Trophoblast cell (in vitro differentiated cells and primary cell): Measurements from ENCODE around the gene LDLRAD4.

ENCODE experiments used
- DNase-seq, 2 donors: peaks; one replicate each; pipeline ENCODE4 v3.0.0-alpha.2; 2016
- H2AFZ ChIP-seq: 2 replicates; pipeline ENCODE4 v1.6.1; 2013; ENCODE audit warnings: low read length, moderate library complexity, mild to moderate bottlenecking; ENCODE audit not compliant: insufficient read depth, poor library complexity
- H2AK5ac ChIP-seq: 2 replicates; pipeline ENCODE4 v1.6.1; 2013; ENCODE audit warnings: mild to moderate bottlenecking, low read length
- H2BK120ac ChIP-seq: 2 replicates; pipeline ENCODE4 v1.6.1; 2013; ENCODE audit warnings: low read length, mild to moderate bottlenecking, moderate library complexity; ENCODE audit not compliant: insufficient read depth, poor library complexity
- H2BK12ac ChIP-seq: 2 replicates; pipeline ENCODE4 v1.6.1; 2013; ENCODE audit warnings: mild to moderate bottlenecking, low read length, moderate library complexity
- H2BK5ac ChIP-seq: 2 replicates; pipeline ENCODE4 v1.6.1; 2013; ENCODE audit warnings: low read length, low read depth, moderate library complexity, mild to moderate bottlenecking; ENCODE audit not compliant: poor library complexity
- H3K14ac ChIP-seq: 2 replicates; pipeline ENCODE4 v1.6.1; 2013; ENCODE audit warnings: mild to moderate bottlenecking, low read length
- H3K18ac ChIP-seq: 2 replicates; pipeline ENCODE4 v1.6.1; 2013; ENCODE audit warnings: mild to moderate bottlenecking, low read length
- H3K23ac ChIP-seq: 2 replicates; pipeline ENCODE4 v1.6.1; 2013; ENCODE audit warnings: low read length
- H3K27ac ChIP-seq: 2 replicates; pipeline ENCODE4 v1.5.1; 2013; ENCODE audit warnings: low read depth, mild to moderate bottlenecking, inconsistent platforms, low read length, moderate library complexity
- H3K27me3 ChIP-seq: 2 replicates; pipeline ENCODE4 v1.6.1; 2013; ENCODE audit warnings: inconsistent platforms, mild to moderate bottlenecking, low read length, moderate library complexity; ENCODE audit not compliant: insufficient read depth
- H3K36me3 ChIP-seq, 2 experiments: 1 replicate in 1 of 2; 2 replicates in 1 of 2; pipeline ENCODE4 v1.6.1; 2013; ENCODE audit warnings: low read length in 2 of 2, mild to moderate bottlenecking in 2 of 2, moderate library complexity in 1 of 2; ENCODE audit not compliant: insufficient read depth in 2 of 2, control insufficient read depth in 1 of 2
- H3K4ac ChIP-seq: 2 replicates; pipeline ENCODE4 v1.6.1; 2013; ENCODE audit warnings: low read depth, mild to moderate bottlenecking, low read length, moderate library complexity
- H3K4me1 ChIP-seq, 2 experiments: 1 replicate in 1 of 2; 2 replicates in 1 of 2; pipeline ENCODE4 v1.6.1; 2013; ENCODE audit warnings: low read length in 2 of 2, mild to moderate bottlenecking in 2 of 2, moderate library complexity in 1 of 2; ENCODE audit not compliant: insufficient read depth in 2 of 2, control insufficient read depth in 1 of 2
- H3K4me2 ChIP-seq: 2 replicates; pipeline ENCODE4 v1.6.1; 2013; ENCODE audit warnings: inconsistent platforms, mild to moderate bottlenecking, low read length, moderate library complexity
- H3K4me3 ChIP-seq: 2 replicates; pipeline ENCODE4 v1.5.1; 2013; ENCODE audit warnings: mild to moderate bottlenecking, low read depth, low read length, inconsistent platforms
- H3K79me1 ChIP-seq: one replicate; pipeline ENCODE4 v1.6.1; 2013; ENCODE audit warnings: low read length
- H3K79me2 ChIP-seq: 2 replicates; pipeline ENCODE4 v1.6.1; 2013; ENCODE audit warnings: low read length, mild to moderate bottlenecking; ENCODE audit not compliant: control insufficient read depth, insufficient read depth, poor library complexity
- H3K9ac ChIP-seq: 2 replicates; pipeline ENCODE4 v1.6.1; 2013; ENCODE audit warnings: mild to moderate bottlenecking, low read length
- H3K9me3 ChIP-seq: 2 replicates; pipeline ENCODE4 v1.6.1; 2013; ENCODE audit warnings: low read depth, mild to moderate bottlenecking, control low read depth, inconsistent platforms, low read length; ENCODE audit not compliant: insufficient read depth
- H4K12ac ChIP-seq: 2 replicates; pipeline ENCODE4 v1.6.1; 2013; ENCODE audit warnings: low read depth, mild to moderate bottlenecking, low read length, moderate library complexity
- H4K8ac ChIP-seq: 2 replicates; pipeline ENCODE4 v1.6.1; 2013; ENCODE audit warnings: low read depth, mild to moderate bottlenecking, low read length, moderate library complexity
- H4K91ac ChIP-seq: one replicate; pipeline ENCODE4 v1.6.1; 2013; ENCODE audit warnings: low read depth, mild to moderate bottlenecking, low read length, moderate library complexity
- WGBS: extraction: QIAGEN DNeasy Blood & Tissue Kit; methylation state at CpG from one replicate; pipeline ENCODE4 v1.1.7; 2013; ENCODE audit warnings: missing lambda C conversion rate; ENCODE audit not compliant: insufficient read length, insufficient coverage; ENCODE audit errors: extremely low coverage; 5-methylcytosine and 5-hydroxymethylcytosine counted together

The LDLRAD4 gene

GRCh38 chr18:13226533-13227144 lies 8.1 kb downstream of the LDLRAD4 start:
- H3K18ac ChIP-seq = no peak overlapping the region
- no CpG with 5 or more reads among the region's 5 CpGs for WGBS
- peaks cover 0 to 2% of the 10 kb centered on the region in 2 experiments for H3K36me3 ChIP-seq
- H3K23ac ChIP-seq = no peak overlapping the region
- no peak overlapping the region for H2BK5ac ChIP-seq
- no peak overlapping the region for H2BK12ac ChIP-seq
- H3K4me1 ChIP-seq = peaks cover 16 to 19% of the 10 kb centered on the region in 2 experiments
- no peaks in the 10 kb centered on the region for H3K79me2 ChIP-seq
- H2BK120ac ChIP-seq = no peak overlapping the region
- H3K9ac ChIP-seq = no peak overlapping the region
- no peak overlapping the region for H4K91ac ChIP-seq
- no peak overlapping the region for H2AK5ac ChIP-seq
- H3K27me3 ChIP-seq = no peaks in the 10 kb centered on the region
- no peak overlapping the region for H3K4me3 ChIP-seq
- no peaks in the 10 kb centered on the region for H3K9me3 ChIP-seq
- H3K27ac ChIP-seq = no peak overlapping the region
- no peak overlapping the region for H4K8ac ChIP-seq
- no peak overlapping the region for H3K4ac ChIP-seq
- H3K79me1 ChIP-seq = peaks cover 5% of the 10 kb centered on the region
- H3K14ac ChIP-seq = no peak overlapping the region
- H3K4me2 ChIP-seq = no peak overlapping the region
- no peak overlapping the region for H2AFZ ChIP-seq
- no peak for DNase-seq
- H4K12ac ChIP-seq = no peak overlapping the region

GRCh38 chr18:13227910-13228309 lies 9.3 kb downstream of the LDLRAD4 start:
- WGBS = no CpG with 5 or more reads among the region's 6 CpGs

GRCh38 chr18:13229001-13229671 lies 10.6 kb downstream of the LDLRAD4 start:
- H4K8ac ChIP-seq = no peak overlapping the region
- no peak overlapping the region for H2BK120ac ChIP-seq
- H2AK5ac ChIP-seq = no peak overlapping the region
- H4K12ac ChIP-seq = no peak overlapping the region
- no CpG with 5 or more reads among the region's 13 CpGs for WGBS
- H3K14ac ChIP-seq = no peak overlapping the region
- DNase-seq = no peak
- H2AFZ ChIP-seq = no peak overlapping the region
- no peak overlapping the region for H3K4ac ChIP-seq
- peaks cover 0 to under 1% of the 10 kb centered on the region in 2 experiments for H3K4me1 ChIP-seq
- H3K4me2 ChIP-seq = no peak overlapping the region
- H2BK12ac ChIP-seq = no peak overlapping the region
- no peaks in the 10 kb centered on the region for H3K79me2 ChIP-seq
- no peaks in the 10 kb centered on the region for H3K27me3 ChIP-seq
- H3K9me3 ChIP-seq = no peaks in the 10 kb centered on the region
- H3K4me3 ChIP-seq = no peak overlapping the region
- H3K79me1 ChIP-seq = no peaks in the 10 kb centered on the region
- no peak overlapping the region for H4K91ac ChIP-seq
- H3K18ac ChIP-seq = no peak overlapping the region
- H2BK5ac ChIP-seq = no peak overlapping the region
- no peak overlapping the region for H3K27ac ChIP-seq
- H3K36me3 ChIP-seq = peaks cover 0 to 2% of the 10 kb centered on the region in 2 experiments
- no peak overlapping the region for H3K23ac ChIP-seq
- no peak overlapping the region for H3K9ac ChIP-seq

More at GRCh38 chr18:13227910-13228309, 9.3 kb downstream of the LDLRAD4 start:
- Histone ChIP-seq H4K12ac (no peak overlapping the region), H2BK120ac (no peak overlapping the region), H3K18ac (no peak overlapping the region), H3K9ac (no peak overlapping the region), H4K8ac (no peak overlapping the region), H2BK5ac (no peak overlapping the region), H2AK5ac (no peak overlapping the region), H3K36me3 (peaks cover 0 to 2% of the 10 kb centered on the region in 2 experiments), H3K4ac (no peak overlapping the region), H3K9me3 (no peaks in the 10 kb centered on the region), H3K27me3 (no peaks in the 10 kb centered on the region), H3K79me1 (no peaks in the 10 kb centered on the region), H4K91ac (no peak overlapping the region), H3K4me2 (no peak overlapping the region), H3K27ac (no peak overlapping the region), H3K79me2 (no peaks in the 10 kb centered on the region), H3K4me3 (peak overlapping the region; percentile 31), H3K4me1 (peaks cover 11 to 13% of the 10 kb centered on the region in 2 experiments), H3K23ac (no peak overlapping the region), H2AFZ (no peak overlapping the region), H2BK12ac (no peak overlapping the region), H3K14ac (no peak overlapping the region)
- DNase-seq = no peak

- no peak overlapping the region for H2AFZ ChIP-seq
- WGBS = no CpG with 5 or more reads among the region's 17 CpGs
- no peak overlapping the region for H3K27ac ChIP-seq
Observed at GRCh38 chr18:13231151-13231550, 12.6 kb downstream of the LDLRAD4 start.

More at GRCh38 chr18:13231151-13231550, 12.6 kb downstream of the LDLRAD4 start:
- no peak for DNase-seq
- no peaks in the 10 kb centered on the region for H3K27me3 ChIP-seq
- peaks cover 2% of the 10 kb centered on the region for H3K79me1 ChIP-seq
- no peak overlapping the region for H2AK5ac ChIP-seq
- H2BK120ac ChIP-seq = no peak overlapping the region
- no peak overlapping the region for H4K12ac ChIP-seq
- no peaks in the 10 kb centered on the region for H3K9me3 ChIP-seq
- H3K23ac ChIP-seq = no peak overlapping the region
- no peak overlapping the region for H3K4ac ChIP-seq
- H3K9ac ChIP-seq = no peak overlapping the region
- no peak overlapping the region for H3K14ac ChIP-seq
- peaks cover 0 to 2% of the 10 kb centered on the region in 2 experiments for H3K36me3 ChIP-seq
- H3K18ac ChIP-seq = no peak overlapping the region
- no peak overlapping the region for H2BK5ac ChIP-seq
- H3K4me2 ChIP-seq = no peak overlapping the region
- no peaks in the 10 kb centered on the region for H3K79me2 ChIP-seq
- H2BK12ac ChIP-seq = no peak overlapping the region
- no peak overlapping the region for H4K8ac ChIP-seq
- no peak overlapping the region for H4K91ac ChIP-seq
- peaks cover 3 to 5% of the 10 kb centered on the region in 2 experiments for H3K4me1 ChIP-seq
- no peak overlapping the region for H3K4me3 ChIP-seq
